Osteoblast (primary cell): ENCODE data around the gene CCL8. TPM values are rescaled to one million over a fixed set of nuclear protein-coding genes. Genes with fewer than 3 reads are reported as not detected.

ENCODE experiments used
- DNase-seq: peaks from one replicate; pipeline ENCODE4 v3.0.0; 2011; ENCODE audit warnings: low spot score, mixed read lengths; ENCODE audit not compliant: insufficient read length; ENCODE audit errors: missing footprints
- H2AFZ ChIP-seq: 2 replicates; pipeline ENCODE4 v1.6.0; 2011; ENCODE audit warnings: mild to moderate bottlenecking, low read length
- H3K27ac ChIP-seq: 2 replicates; pipeline ENCODE4 v1.5.1; 2011; ENCODE audit warnings: mild to moderate bottlenecking, low read depth, low read length, moderate library complexity
- H3K27me3 ChIP-seq: 2 replicates; pipeline ENCODE4 v1.6.0; 2012; ENCODE audit warnings: mild to moderate bottlenecking, control low read depth, inconsistent platforms, low read length, moderate library complexity; ENCODE audit not compliant: insufficient read depth
- H3K36me3 ChIP-seq: 2 replicates; pipeline ENCODE4 v1.5.1; 2011; ENCODE audit warnings: mild to moderate bottlenecking, low read length, control low read depth, moderate library complexity; ENCODE audit not compliant: insufficient read depth
- H3K4me1 ChIP-seq: 2 replicates; pipeline ENCODE4 v1.5.1; 2011; ENCODE audit warnings: mild to moderate bottlenecking, low read length, control low read depth, moderate library complexity; ENCODE audit not compliant: insufficient read depth
- H3K4me2 ChIP-seq: 2 replicates; pipeline ENCODE4 v1.6.0; 2011; ENCODE audit warnings: mild to moderate bottlenecking, low read length; ENCODE audit not compliant: insufficient read depth
- H3K4me3 ChIP-seq: fragments of 200-600 bp; sonication (generic); 3 replicates; pipeline ENCODE4 v1.5.1; 2012; ENCODE audit warnings: mild to moderate bottlenecking, low read length, inconsistent platforms; ENCODE audit not compliant: insufficient read depth
- H3K79me2 ChIP-seq: 2 replicates; pipeline ENCODE4 v1.6.0; 2012; ENCODE audit warnings: mild to moderate bottlenecking, low read length, control low read depth, inconsistent platforms; ENCODE audit not compliant: insufficient read depth
- H3K9me3 ChIP-seq: 2 replicates; pipeline ENCODE4 v1.5.1; 2011; ENCODE audit warnings: low read depth, low read length, control low read depth
- H4K20me1 ChIP-seq: 2 replicates; pipeline ENCODE4 v1.6.0; 2012; ENCODE audit warnings: mild to moderate bottlenecking, low read length, control low read depth; ENCODE audit not compliant: insufficient read depth
- total RNA-seq: library from RNA; depleted of rRNA; stranded (reverse); fragments of >200 nt; gene quantifications from 2 replicates; pipeline ENCODE4 v1.2.3, GENCODE V29; 2012
- TF ChIP-seq, protein P1 (sequence below): IDR thresholded peaks from 2 replicates; pipeline ENCODE4 v1.5.1; 2011; ENCODE audit warnings: mild to moderate bottlenecking, low read depth, low read length, moderate library complexity; ENCODE audit errors: extremely low read depth

The CCL8 gene
- total RNA-seq, 1 donor, result 0.36 TPM

DNA sequence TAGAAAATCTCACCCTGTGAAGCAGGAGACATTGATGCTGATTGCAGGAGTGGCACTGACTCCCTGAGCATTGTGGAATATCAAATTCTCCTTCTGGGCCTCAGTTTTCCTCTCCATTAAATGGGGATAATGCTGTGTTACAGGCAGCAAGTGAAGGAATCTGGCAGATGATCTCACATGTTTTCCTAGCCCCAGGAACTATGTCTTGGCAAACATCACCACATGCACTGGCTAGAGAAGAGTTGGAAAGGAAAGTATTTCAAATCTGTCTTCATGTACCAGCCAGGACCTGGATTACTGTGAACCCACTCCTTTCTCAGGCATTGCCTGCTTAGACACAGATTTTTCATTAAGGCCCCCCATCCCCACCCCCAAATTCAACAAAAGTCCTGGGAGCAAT lies 13.6 kb upstream of the CCL8 start:
- no peaks in the 10 kb centered on the region for H3K79me2 ChIP-seq
- TF ChIP-seq, protein P1, sequence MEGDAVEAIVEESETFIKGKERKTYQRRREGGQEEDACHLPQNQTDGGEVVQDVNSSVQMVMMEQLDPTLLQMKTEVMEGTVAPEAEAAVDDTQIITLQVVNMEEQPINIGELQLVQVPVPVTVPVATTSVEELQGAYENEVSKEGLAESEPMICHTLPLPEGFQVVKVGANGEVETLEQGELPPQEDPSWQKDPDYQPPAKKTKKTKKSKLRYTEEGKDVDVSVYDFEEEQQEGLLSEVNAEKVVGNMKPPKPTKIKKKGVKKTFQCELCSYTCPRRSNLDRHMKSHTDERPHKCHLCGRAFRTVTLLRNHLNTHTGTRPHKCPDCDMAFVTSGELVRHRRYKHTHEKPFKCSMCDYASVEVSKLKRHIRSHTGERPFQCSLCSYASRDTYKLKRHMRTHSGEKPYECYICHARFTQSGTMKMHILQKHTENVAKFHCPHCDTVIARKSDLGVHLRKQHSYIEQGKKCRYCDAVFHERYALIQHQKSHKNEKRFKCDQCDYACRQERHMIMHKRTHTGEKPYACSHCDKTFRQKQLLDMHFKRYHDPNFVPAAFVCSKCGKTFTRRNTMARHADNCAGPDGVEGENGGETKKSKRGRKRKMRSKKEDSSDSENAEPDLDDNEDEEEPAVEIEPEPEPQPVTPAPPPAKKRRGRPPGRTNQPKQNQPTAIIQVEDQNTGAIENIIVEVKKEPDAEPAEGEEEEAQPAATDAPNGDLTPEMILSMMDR, result no peak
- no peaks in the 10 kb centered on the region for H3K27me3 ChIP-seq
- no peak for DNase-seq
- H3K9me3 ChIP-seq, result no peaks in the 10 kb centered on the region
- H3K4me2 ChIP-seq, result no peak overlapping the region
- no peaks in the 10 kb centered on the region for H3K36me3 ChIP-seq
- no peak overlapping the region for H3K4me3 ChIP-seq
- no peak overlapping the region for H3K27ac ChIP-seq
- no peak overlapping the region for H2AFZ ChIP-seq
- H4K20me1 ChIP-seq, result no peaks in the 10 kb centered on the region
- H3K4me1 ChIP-seq, result peaks cover 36% of the 10 kb centered on the region

DNA sequence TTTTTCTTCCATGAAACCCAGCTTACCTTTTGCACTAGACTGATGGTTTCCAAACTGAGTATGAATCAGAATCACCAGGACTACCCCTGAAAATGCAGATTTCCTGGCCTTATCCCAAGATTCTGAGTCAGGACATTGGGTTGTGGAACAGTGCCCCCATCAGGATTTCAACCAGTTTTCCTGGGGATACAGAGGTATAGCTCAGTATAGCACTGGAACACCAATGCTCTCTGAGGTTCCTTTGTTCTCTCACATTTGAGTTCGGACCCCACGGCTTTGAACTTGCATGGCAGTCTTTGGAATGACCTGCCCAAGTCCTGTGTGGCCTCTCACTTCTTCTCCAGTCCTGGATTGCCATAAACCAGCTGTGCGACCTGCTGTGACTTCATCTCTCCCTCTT lies 12.8 kb upstream of the CCL8 start:
- DNase-seq, result no peak
- Histone ChIP-seq H3K4me2 (peak overlapping the region; percentile 65), H2AFZ (peak overlapping the region; percentile 34), H3K9me3 (no peaks in the 10 kb centered on the region), H3K4me1 (peaks cover 27% of the 10 kb centered on the region), H4K20me1 (no peaks in the 10 kb centered on the region), H3K4me3 (no peak overlapping the region), H3K27me3 (no peaks in the 10 kb centered on the region), H3K79me2 (no peaks in the 10 kb centered on the region), H3K36me3 (no peaks in the 10 kb centered on the region), H3K27ac (peak overlapping the region; percentile 59)
- TF ChIP-seq, protein P1, result peak; percentile 57

DNA sequence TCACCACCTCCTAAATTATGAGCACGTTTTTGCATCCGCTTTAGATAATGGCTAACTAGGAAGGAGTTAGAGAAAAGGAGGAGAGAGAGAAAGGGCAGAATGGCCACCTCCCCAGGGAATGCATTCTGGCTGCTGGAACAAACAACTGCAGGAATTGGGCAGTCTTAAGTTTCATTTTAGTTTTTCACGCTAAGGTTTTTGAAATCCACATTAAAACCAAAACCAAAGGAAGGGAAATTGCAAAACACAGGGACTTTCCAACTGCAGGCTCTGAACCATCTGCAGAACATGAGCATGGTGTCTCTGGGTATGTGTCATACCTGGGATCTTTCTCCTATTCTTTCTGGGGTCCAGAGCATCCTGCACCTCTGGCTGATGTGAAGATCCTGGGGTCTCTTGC lies 12.1 kb upstream of the CCL8 start:
- Histone ChIP-seq H3K79me2 (no peaks in the 10 kb centered on the region), H2AFZ (peak overlapping the region; percentile 34), H3K9me3 (no peaks in the 10 kb centered on the region), H3K4me1 (peaks cover 24% of the 10 kb centered on the region), H3K27me3 (no peaks in the 10 kb centered on the region), H3K27ac (peak overlapping the region; percentile 59), H3K4me2 (peak overlapping the region; percentile 65), H4K20me1 (no peaks in the 10 kb centered on the region), H3K36me3 (no peaks in the 10 kb centered on the region), H3K4me3 (no peak overlapping the region)
- TF ChIP-seq, protein P1, result no peak
- DNase-seq, result no peak

DNA sequence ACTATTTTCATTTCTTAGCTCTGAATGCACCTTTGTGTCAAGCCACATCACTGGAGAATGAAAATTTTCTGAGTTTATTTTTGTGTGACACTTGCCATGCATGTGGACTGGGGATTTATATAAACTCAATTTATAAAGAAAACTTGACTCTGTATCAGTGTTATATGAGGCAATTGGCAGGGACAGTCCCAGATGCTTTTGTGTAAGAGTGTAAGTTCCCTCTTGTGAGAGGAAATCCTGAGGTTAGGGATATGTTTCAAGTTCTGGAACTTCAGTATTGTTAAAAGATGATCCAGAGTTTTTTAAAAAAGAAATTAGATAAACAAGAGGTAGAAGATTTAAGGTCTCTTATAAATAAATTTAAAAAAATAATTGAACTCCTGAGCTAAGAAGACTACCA lies 10.9 kb upstream of the CCL8 start:
- Histone ChIP-seq H3K4me3 (no peak overlapping the region), H3K4me1 (peaks cover 21% of the 10 kb centered on the region), H3K27ac (no peak overlapping the region), H3K9me3 (no peaks in the 10 kb centered on the region), H2AFZ (no peak overlapping the region), H3K27me3 (no peaks in the 10 kb centered on the region), H4K20me1 (no peaks in the 10 kb centered on the region), H3K79me2 (no peaks in the 10 kb centered on the region), H3K4me2 (no peak overlapping the region), H3K36me3 (no peaks in the 10 kb centered on the region)
- TF ChIP-seq, protein P1, result no peak
- DNase-seq, result no peak
